ENCODE measurements around the gene ARFGAP3. TPM values are rescaled to one million over a fixed set of nuclear protein-coding genes. Genes with fewer than 3 reads are reported as not detected.
A peak's percentile ranks its signal among the peaks of the same experiment; 100 is the strongest.

The ARFGAP3 gene
- total RNA-seq, 1 experiment from 2014 or later = 15.0 TPM

DNA sequence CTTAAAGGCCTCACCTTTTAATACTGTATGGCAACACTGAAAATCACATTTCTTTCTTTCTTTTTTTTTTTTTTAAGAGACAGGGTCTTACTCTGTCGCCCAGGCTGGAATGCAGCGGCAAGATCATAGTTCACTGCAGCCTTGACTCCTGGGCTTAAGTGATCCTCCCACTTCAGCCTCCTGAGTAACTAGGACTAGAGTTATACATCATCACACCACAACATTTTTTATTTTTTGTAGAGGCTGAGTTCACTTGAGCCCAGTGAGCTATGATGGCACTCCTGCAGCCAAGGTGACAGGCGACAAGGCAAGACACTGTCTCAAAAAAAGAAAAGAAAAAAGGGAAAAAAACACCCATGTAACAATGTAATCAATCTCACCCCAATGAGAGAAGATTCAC is 10.0 kb downstream of the ARFGAP3 start:
- H2AFZ ChIP-seq (ENCODE audit: low read length) = no peak overlapping the region
- peak overlapping the region in 1 of 3 experiments; percentile 35; a peak in 1 of 7 replicates for H3K27ac Mint-ChIP-seq
- H2BK120ac ChIP-seq (ENCODE audit: low read depth, low read length, poor library complexity, severe bottlenecking) = no peak overlapping the region
- no peak overlapping the region for H2BK15ac ChIP-seq (ENCODE audit: low read depth, low read length)
- no peak overlapping the region for H3T11ph ChIP-seq (ENCODE audit: low read length)
- H3K4me3 Mint-ChIP-seq = no peak overlapping the region
- no peak overlapping the region for H3K4me2 ChIP-seq (ENCODE audit: insufficient read depth, insufficient read length, low read length)
- H3K56ac ChIP-seq (ENCODE audit: insufficient read length, low read depth, low read length) = no peak overlapping the region
- no peak overlapping the region for H2AK5ac ChIP-seq (ENCODE audit: insufficient read length, low read length)
- peaks cover 1 to 13% (median 7%) of the 10 kb centered on the region in 3 experiments; a peak in 5 of 7 replicates for H3K36me3 Mint-ChIP-seq (ENCODE audit: insufficient read depth in 1 of 3, low read depth in 3 of 3)
- H3K27me3 ChIP-seq (ENCODE audit: insufficient read depth, low read length) = no peaks in the 10 kb centered on the region
- H3K79me1 ChIP-seq (ENCODE audit: insufficient read depth, low read depth, low read length, poor library complexity, severe bottlenecking) = no peaks in the 10 kb centered on the region
- no peaks in the 10 kb centered on the region for H3K4me1 Mint-ChIP-seq
- no peaks in the 10 kb centered on the region for H3K9me3 ChIP-seq (ENCODE audit: control insufficient read depth, low read depth, low read length)
- no peak overlapping the region for H4K5ac ChIP-seq (ENCODE audit: insufficient read length, low read depth, low read length)
- H3K79me2 ChIP-seq (ENCODE audit: insufficient read depth, low read length) = no peaks in the 10 kb centered on the region
- no peak overlapping the region for H3K4ac ChIP-seq (ENCODE audit: low read depth, low read length)
- H3K23me2 ChIP-seq (ENCODE audit: insufficient read length, low read depth, low read length, poor library complexity, severe bottlenecking) = no peaks in the 10 kb centered on the region
- H3K18ac ChIP-seq (ENCODE audit: insufficient read length, low read depth, low read length) = no peak overlapping the region
- no peak overlapping the region for H3K14ac ChIP-seq (ENCODE audit: insufficient read depth, low read length)
- no peaks in the 10 kb centered on the region for H3K9me3 Mint-ChIP-seq
- DNase-seq = no peak
- WGBS (ENCODE audit: extremely low coverage, insufficient read length, low lambda C conversion rate) = no CpG with 5 or more reads among the region's 3 CpGs
- TF ChIP-seq, protein P1, sequence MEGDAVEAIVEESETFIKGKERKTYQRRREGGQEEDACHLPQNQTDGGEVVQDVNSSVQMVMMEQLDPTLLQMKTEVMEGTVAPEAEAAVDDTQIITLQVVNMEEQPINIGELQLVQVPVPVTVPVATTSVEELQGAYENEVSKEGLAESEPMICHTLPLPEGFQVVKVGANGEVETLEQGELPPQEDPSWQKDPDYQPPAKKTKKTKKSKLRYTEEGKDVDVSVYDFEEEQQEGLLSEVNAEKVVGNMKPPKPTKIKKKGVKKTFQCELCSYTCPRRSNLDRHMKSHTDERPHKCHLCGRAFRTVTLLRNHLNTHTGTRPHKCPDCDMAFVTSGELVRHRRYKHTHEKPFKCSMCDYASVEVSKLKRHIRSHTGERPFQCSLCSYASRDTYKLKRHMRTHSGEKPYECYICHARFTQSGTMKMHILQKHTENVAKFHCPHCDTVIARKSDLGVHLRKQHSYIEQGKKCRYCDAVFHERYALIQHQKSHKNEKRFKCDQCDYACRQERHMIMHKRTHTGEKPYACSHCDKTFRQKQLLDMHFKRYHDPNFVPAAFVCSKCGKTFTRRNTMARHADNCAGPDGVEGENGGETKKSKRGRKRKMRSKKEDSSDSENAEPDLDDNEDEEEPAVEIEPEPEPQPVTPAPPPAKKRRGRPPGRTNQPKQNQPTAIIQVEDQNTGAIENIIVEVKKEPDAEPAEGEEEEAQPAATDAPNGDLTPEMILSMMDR (conservative IDR thresholded peaks at IDR 0.05) = no peak
- H3K9ac ChIP-seq (ENCODE audit: extremely low read depth, insufficient read length, low read length) = no peak overlapping the region
- no peak overlapping the region for H2BK12ac ChIP-seq (ENCODE audit: insufficient read length, low read depth, low read length)
- no peaks in the 10 kb centered on the region for H3K27me3 Mint-ChIP-seq (ENCODE audit: low read depth)
- no peak overlapping the region for H2BK20ac ChIP-seq (ENCODE audit: low read depth, low read length, poor library complexity, severe bottlenecking)
- no peak overlapping the region for H2BK5ac ChIP-seq (ENCODE audit: insufficient read length, low read length)
- no peak overlapping the region for H3K27ac ChIP-seq (ENCODE audit: insufficient read length, low read depth, low read length)
- no peak overlapping the region for H4K8ac ChIP-seq (replicated peaks; ENCODE audit: insufficient read length, low read depth, low read length)
- no peaks in the 10 kb centered on the region for H4K20me1 ChIP-seq (ENCODE audit: control insufficient read depth, insufficient read depth, insufficient read length)
- no peaks in the 10 kb centered on the region for H3K4me1 ChIP-seq (ENCODE audit: insufficient read depth, low read length)
- no peak overlapping the region for H3K23ac ChIP-seq (ENCODE audit: insufficient read length, low read depth, low read length)
- no peak overlapping the region for H4K91ac ChIP-seq (ENCODE audit: insufficient read length, low read depth, low read length)

All from H9 (cell line).